Neutrophil (primary cell): ENCODE measurements around the gene KRIT1.
"Not testable (repeated sequence)": the region's sequence is repeated elsewhere in the genome, so short reads cannot be mapped to it uniquely, and the experiment has no call there.

Experiments
- H3K27ac ChIP-seq: fragments of 200-600 bp; sonication (generic); 2 replicates; pipeline ENCODE4 v1.5.1; 2016; ENCODE audit warnings: mild to moderate bottlenecking, moderate library complexity
- H3K27me3 ChIP-seq: fragments of 200-600 bp; sonication (generic); 2 replicates; pipeline ENCODE4 v1.6.0; 2016; ENCODE audit warnings: mild to moderate bottlenecking
- H3K36me3 ChIP-seq: fragments of 200-600 bp; sonication (generic); 2 replicates; pipeline ENCODE4 v1.5.1; 2017
- H3K4me1 ChIP-seq, 2 experiments: fragments of 200-600 bp in 1 of 2; sonication (generic) in 1 of 2; 1 replicate in 1 of 2; 2 replicates in 1 of 2; pipeline versions ENCODE4 v1.5.1 to v1.6.1; 2013 to 2016; ENCODE audit warnings: low read depth in 1 of 2, low read length in 1 of 2, mild to moderate bottlenecking in 1 of 2, moderate library complexity in 1 of 2; ENCODE audit not compliant: control insufficient read depth in 1 of 2, insufficient read depth in 1 of 2
- H3K4me3 ChIP-seq, 2 experiments: fragments of 200-600 bp in 1 of 2; sonication (generic) in 1 of 2; 1 replicate in 1 of 2; 2 replicates in 1 of 2; pipeline ENCODE4 v1.5.1; 2013 to 2016; ENCODE audit warnings: low read depth in 1 of 2, low read length in 1 of 2, mild to moderate bottlenecking in 1 of 2, moderate library complexity in 1 of 2
- H3K9me3 ChIP-seq: fragments of 200-600 bp; sonication (generic); 2 replicates; pipeline ENCODE4 v1.5.1; 2016
- TF ChIP-seq, protein P1 (sequence below): fragments of 200-600 bp; sonication (generic); IDR thresholded peaks from 2 replicates; pipeline ENCODE4 v1.5.1; 2016; ENCODE audit warnings: antibody characterized with exemption

KRIT1 gene

DNA sequence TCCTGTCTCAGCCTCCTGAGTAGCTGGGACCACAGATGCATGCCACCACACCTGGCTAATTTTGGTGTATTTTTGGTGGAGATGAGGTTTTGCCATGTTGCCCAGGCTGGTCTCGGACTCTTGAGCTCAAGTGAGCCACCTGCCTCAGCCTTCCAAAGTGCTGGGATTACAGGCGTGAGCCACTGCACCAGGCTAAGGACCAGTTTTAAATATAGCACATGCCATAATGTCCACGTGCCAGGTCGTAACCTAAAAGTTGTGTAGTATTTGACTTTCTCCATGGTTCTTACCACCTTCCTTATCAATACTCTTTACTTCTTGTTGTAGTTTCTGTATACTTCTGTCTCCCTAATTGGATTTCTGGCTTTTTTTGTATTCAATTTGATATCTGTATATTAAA lies 13.3 kb upstream of the KRIT1 start:
- Histone ChIP-seq H3K36me3 (no peaks in the 10 kb centered on the region), H3K4me3 (no peak overlapping the region), H3K4me1 (no peaks in the 10 kb centered on the region), H3K27ac (no peak overlapping the region), H3K9me3 (no peaks in the 10 kb centered on the region), H3K27me3 (no peaks in the 10 kb centered on the region)
- TF ChIP-seq, protein P1, sequence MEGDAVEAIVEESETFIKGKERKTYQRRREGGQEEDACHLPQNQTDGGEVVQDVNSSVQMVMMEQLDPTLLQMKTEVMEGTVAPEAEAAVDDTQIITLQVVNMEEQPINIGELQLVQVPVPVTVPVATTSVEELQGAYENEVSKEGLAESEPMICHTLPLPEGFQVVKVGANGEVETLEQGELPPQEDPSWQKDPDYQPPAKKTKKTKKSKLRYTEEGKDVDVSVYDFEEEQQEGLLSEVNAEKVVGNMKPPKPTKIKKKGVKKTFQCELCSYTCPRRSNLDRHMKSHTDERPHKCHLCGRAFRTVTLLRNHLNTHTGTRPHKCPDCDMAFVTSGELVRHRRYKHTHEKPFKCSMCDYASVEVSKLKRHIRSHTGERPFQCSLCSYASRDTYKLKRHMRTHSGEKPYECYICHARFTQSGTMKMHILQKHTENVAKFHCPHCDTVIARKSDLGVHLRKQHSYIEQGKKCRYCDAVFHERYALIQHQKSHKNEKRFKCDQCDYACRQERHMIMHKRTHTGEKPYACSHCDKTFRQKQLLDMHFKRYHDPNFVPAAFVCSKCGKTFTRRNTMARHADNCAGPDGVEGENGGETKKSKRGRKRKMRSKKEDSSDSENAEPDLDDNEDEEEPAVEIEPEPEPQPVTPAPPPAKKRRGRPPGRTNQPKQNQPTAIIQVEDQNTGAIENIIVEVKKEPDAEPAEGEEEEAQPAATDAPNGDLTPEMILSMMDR: no peak

DNA sequence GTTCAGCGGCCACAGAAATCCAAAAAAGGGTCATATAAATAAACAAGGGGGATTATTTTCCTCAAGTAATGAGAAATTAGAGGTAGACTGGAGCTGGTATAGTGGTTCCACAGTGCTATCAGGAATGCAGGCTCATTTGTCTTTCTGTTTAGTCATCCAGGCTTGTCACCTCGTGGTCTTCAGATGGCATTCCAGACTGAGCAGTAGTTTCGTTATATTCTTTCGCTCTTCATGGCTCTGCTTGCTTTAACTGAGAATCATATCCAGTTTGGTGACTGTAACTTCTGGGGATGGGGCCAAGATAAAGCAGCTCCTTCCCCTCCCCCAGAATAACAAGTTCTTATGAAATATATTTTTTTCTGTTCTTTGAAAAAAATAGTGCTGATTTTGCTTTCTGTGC lies 9.6 kb upstream of the KRIT1 start:
- Histone ChIP-seq H3K27ac (no peak overlapping the region), H3K36me3 (no peaks in the 10 kb centered on the region), H3K27me3 (no peaks in the 10 kb centered on the region), H3K9me3 (no peaks in the 10 kb centered on the region), H3K4me1 (no peaks in the 10 kb centered on the region), H3K4me3 (no peak overlapping the region)
- TF ChIP-seq, protein P1: no peak

DNA sequence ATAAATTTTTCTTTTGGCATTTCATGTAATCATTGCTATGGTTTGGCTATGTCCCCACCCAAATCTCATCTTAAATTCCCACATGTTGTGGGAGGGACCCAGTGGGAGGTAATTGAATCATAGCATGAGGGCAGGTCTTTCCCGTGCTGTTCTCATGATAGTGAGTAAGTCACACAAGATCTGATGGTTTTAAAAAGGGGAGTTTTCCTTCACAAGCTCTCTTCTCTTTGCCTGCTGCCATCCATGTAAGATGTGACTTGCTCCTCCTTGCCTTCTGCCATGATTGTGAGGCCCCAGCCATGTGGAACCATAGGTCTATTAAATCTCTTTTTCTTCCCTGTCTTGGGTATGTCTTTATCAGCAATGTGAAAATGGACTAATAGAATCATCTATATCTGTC lies 9.1 kb upstream of the KRIT1 start:
- H3K27ac ChIP-seq: not testable (repeated sequence)

DNA sequence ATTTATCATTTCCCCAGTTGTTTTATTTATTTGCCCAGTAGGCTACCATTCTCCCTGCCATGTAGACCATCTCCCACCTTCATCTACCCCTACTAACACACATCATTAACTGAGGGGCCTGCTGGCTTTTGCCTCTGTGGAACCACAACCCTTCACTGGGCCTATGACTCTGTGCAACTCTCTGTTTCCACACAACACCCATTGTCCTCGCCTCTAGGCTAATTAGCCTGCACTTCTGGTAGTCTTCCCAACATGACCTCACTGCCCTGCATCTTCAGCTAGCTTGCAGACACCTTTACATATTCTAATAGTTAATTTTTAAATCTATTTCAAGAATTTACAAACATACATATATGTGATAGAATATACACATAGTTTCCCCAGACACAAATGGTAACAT lies 7.5 kb upstream of the KRIT1 start:
- Histone ChIP-seq H3K36me3 (no peaks in the 10 kb centered on the region), H3K4me1 (no peaks in the 10 kb centered on the region), H3K4me3 (no peak overlapping the region), H3K27ac (no peak overlapping the region), H3K27me3 (no peaks in the 10 kb centered on the region), H3K9me3 (no peaks in the 10 kb centered on the region)
- TF ChIP-seq, protein P1: no peak

More for the DNA sequence above, 9.1 kb upstream of the KRIT1 start:
- H3K36me3 ChIP-seq, H3K4me1 ChIP-seq, H3K9me3 ChIP-seq, H3K27me3 ChIP-seq, H3K4me3 ChIP-seq: not testable (repeated sequence)

DNA sequence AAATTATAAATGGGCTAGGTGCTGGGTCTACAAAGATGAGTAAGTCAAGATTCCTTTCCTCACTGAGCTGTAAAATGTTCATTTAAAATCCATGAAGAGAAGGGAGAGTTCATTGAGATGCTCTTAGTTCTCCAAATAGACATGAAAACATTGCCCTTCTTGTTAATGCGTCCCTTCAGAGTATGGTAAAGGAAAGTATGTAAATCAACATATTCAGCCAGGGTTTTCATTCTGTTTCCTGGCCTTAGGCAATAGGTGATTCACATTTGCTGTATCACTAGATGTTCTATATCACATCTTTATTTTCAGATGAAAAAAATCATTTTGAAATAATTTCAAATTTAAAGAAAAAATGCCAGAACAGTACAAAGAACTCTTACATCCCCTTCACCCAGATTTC lies 5.5 kb upstream of the KRIT1 start:
- Histone ChIP-seq H3K9me3 (no peaks in the 10 kb centered on the region), H3K4me3 (no peak overlapping the region), H3K4me1 (peaks cover 9 to 10% of the 10 kb centered on the region in 2 experiments), H3K27ac (no peak overlapping the region), H3K36me3 (no peaks in the 10 kb centered on the region), H3K27me3 (peaks cover 6% of the 10 kb centered on the region)
- TF ChIP-seq, protein P1: no peak

DNA sequence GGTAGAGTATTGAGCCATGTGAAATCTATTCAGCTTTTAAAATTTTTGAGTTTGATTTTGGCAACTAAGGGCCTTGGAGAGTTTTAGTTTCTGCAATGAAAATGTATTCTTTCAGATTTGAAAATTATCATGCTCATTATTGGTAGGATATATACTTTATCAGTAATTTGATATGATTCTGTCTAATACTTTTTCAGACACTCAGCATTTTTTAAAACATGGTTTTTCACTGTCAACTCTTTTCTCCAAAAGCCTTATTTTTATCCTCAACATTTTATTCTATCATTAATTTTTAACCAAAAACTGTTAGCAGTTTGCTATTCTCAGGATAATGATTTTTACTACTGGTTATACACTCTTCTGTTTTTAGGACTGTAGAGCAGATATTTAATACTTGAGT lies 4.9 kb upstream of the KRIT1 start:
- TF ChIP-seq, protein P1: no peak
- Histone ChIP-seq H3K27ac (no peak overlapping the region), H3K4me3 (no peak overlapping the region), H3K27me3 (peaks cover 6% of the 10 kb centered on the region), H3K9me3 (no peaks in the 10 kb centered on the region), H3K36me3 (no peaks in the 10 kb centered on the region), H3K4me1 (peaks cover 9 to 10% of the 10 kb centered on the region in 2 experiments)
